H1 (cell line): Measurements from ENCODE around the gene PLCB3. TPM values are rescaled to one million over a fixed set of nuclear protein-coding genes. Genes with fewer than 3 reads are reported as not detected.

ENCODE experiments used
- CEBPB ChIP-seq: IDR thresholded peaks from 2 replicates; pipeline ENCODE4 v1.6.1; 2012; ENCODE audit warnings: low read depth, low read length
- CTBP2 ChIP-seq: IDR thresholded peaks from 2 replicates; pipeline ENCODE4 v1.7.0; 2011; ENCODE audit warnings: borderline replicate concordance, mild to moderate bottlenecking, moderate library complexity, mixed read lengths, low read length; ENCODE audit not compliant: insufficient read depth, insufficient read length
- HDAC2 ChIP-seq, 2 experiments: fragments of 300-600 bp in 1 of 2; sonication (generic) in 1 of 2; IDR thresholded peaks; 2 replicates each; pipeline ENCODE4 v1.6.1; 2011 to 2012; ENCODE audit warnings: low read depth in 2 of 2, low read length in 2 of 2, mild to moderate bottlenecking in 2 of 2, moderate library complexity in 2 of 2, borderline replicate concordance in 1 of 2, inconsistent platforms in 1 of 2
- MAX ChIP-seq: IDR thresholded peaks from 2 replicates; pipeline ENCODE4 v1.6.1; 2012; ENCODE audit warnings: inconsistent platforms
- RFX5 ChIP-seq: IDR thresholded peaks from 2 replicates; pipeline ENCODE4 v1.6.1; 2011; ENCODE audit warnings: low read depth, low read length, improper control_type of control experiment, borderline replicate concordance
- RNF2 ChIP-seq: fragments of 200-900, 300-1000 bp; sonication (generic); IDR thresholded peaks from 2 replicates; pipeline ENCODE4 v1.7.1; 2016; ENCODE audit warnings: borderline replicate concordance, low read depth, mild to moderate bottlenecking, antibody characterized with exemption, low read length; ENCODE audit not compliant: poor library complexity, severe bottlenecking; ENCODE audit errors: missing control alignments
- RXRA ChIP-seq: IDR thresholded peaks from 2 replicates; pipeline ENCODE4 v1.6.1; 2011; ENCODE audit warnings: low read depth, mild to moderate bottlenecking, low read length, moderate library complexity; ENCODE audit not compliant: insufficient read depth
- SAP30 ChIP-seq: fragments of 300-600 bp; sonication (generic); IDR thresholded peaks from 2 replicates; pipeline ENCODE4 v1.7.1; 2012; ENCODE audit warnings: low read length, moderate library complexity, mild to moderate bottlenecking, inconsistent platforms; ENCODE audit not compliant: insufficient read depth, insufficient replicate concordance
- SP2 ChIP-seq: IDR thresholded peaks from 2 replicates; pipeline ENCODE4 v1.6.1; 2012; ENCODE audit warnings: mild to moderate bottlenecking, low read length, inconsistent platforms
- USF2 ChIP-seq: IDR thresholded peaks from 2 replicates; pipeline ENCODE4 v1.6.1; 2011; ENCODE audit warnings: low read length, improper control_type of control experiment
- ZNF274 ChIP-seq: IDR thresholded peaks from 2 replicates; pipeline ENCODE4 v1.7.0; 2012; ENCODE audit warnings: low read length, borderline replicate concordance; ENCODE audit errors: extremely low read depth
- polyA plus RNA-seq, 7 experiments: library from polyadenylated mRNA; depleted of rRNA in 3 of 7; stranded (reverse) in 5 of 7; unstranded in 2 of 7; fragments of >200 nt in 5 of 7; fragments of 200-250 nt in 2 of 7; gene quantifications; 1 replicate in 5 of 7; 2 replicates in 1 of 7; 4 replicates in 1 of 7; pipeline versions ENCODE4 v1.2.1 to v1.2.3, GENCODE V29; 2011 to 2013; ENCODE audit warnings: missing spikeins in 2 of 7, mixed read lengths in 2 of 7
- total RNA-seq: library from RNA; stranded (reverse); fragmentation: NEBNext Ultra II Directional; extraction: Animal tissue kit (Norgen Biotek cat#: 25700); gene quantifications from 2 replicates; pipeline ENCODE4 v1.2.1, GENCODE V29; 2021
- TF ChIP-seq, protein P1 (sequence below): IDR thresholded peaks from 2 replicates; pipeline ENCODE4 v1.6.1; 2012; ENCODE audit warnings: low read length, inconsistent platforms

Gene PLCB3
- total and polyA plus RNA-seq, 2 of the 8 experiments (the other 6 are each of a cell fraction or from before 2014, with no cell fraction given): 47.2 to 104 TPM

- no peak for TF ChIP-seq CTBP2
- no peak for TF ChIP-seq CEBPB
- TF ChIP-seq RXRA: no peak
- no peak for TF ChIP-seq RNF2
- TF ChIP-seq HDAC2 (IDR thresholded peaks at IDR 0.05; ENCODE audit: borderline replicate concordance in 1 of 2, low read depth in 2 of 2, low read length in 2 of 2): peak; percentile 54 to 76; a peak in 2 of 4 replicates
- TF ChIP-seq ZNF274: no peak
- no peak for TF ChIP-seq MAX
- TF ChIP-seq USF2: no peak
- no peak for TF ChIP-seq SAP30
- TF ChIP-seq RFX5: no peak
- TF ChIP-seq, protein P1, sequence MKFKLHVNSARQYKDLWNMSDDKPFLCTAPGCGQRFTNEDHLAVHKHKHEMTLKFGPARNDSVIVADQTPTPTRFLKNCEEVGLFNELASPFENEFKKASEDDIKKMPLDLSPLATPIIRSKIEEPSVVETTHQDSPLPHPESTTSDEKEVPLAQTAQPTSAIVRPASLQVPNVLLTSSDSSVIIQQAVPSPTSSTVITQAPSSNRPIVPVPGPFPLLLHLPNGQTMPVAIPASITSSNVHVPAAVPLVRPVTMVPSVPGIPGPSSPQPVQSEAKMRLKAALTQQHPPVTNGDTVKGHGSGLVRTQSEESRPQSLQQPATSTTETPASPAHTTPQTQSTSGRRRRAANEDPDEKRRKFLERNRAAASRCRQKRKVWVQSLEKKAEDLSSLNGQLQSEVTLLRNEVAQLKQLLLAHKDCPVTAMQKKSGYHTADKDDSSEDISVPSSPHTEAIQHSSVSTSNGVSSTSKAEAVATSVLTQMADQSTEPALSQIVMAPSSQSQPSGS: no peak
- TF ChIP-seq SP2: no peak
Measured at GRCh38 chr11:64225608-64226506, 25.5 kb upstream of the PLCB3 start, which contains the start of the genes NUDT22 and TRPT1 (continued).
